Skin of body (tissue), 2 donors: ENCODE measurements around the gene COL6A2. TPM values are rescaled to one million over a fixed set of nuclear protein-coding genes. Genes with fewer than 3 reads are reported as not detected.
"Not testable (repeated sequence)": the region's sequence is repeated elsewhere in the genome, so short reads cannot be mapped to it uniquely, and the experiment has no call there.

Experiments
- DNase-seq: peaks from one replicate; lab custom pipeline; 2025; lab: John Stamatoyannopoulos, UW
- total RNA-seq: library from RNA; depleted of rRNA; stranded (reverse); fragments of >200 nt; gene quantifications from one replicate; pipeline ENCODE4 v1.2.3, GENCODE V29; 2014

COL6A2 gene
- 871 TPM for total RNA-seq

GRCh38 chr21:46097336-46098293 is at the start of gene COL6A2:
TSS of gene COL6A2 (plus strand) at chr21:46098112.
- peak; percentile 53 for DNase-seq

- peak; percentile 96 for DNase-seq
Measured at GRCh38 chr21:46048926-46049889, 48.7 kb upstream of the COL6A2 start.

- DNase-seq, result no peak
Measured at GRCh38 chr21:46049890-46050667, 47.8 kb upstream of the COL6A2 start.

DNA sequence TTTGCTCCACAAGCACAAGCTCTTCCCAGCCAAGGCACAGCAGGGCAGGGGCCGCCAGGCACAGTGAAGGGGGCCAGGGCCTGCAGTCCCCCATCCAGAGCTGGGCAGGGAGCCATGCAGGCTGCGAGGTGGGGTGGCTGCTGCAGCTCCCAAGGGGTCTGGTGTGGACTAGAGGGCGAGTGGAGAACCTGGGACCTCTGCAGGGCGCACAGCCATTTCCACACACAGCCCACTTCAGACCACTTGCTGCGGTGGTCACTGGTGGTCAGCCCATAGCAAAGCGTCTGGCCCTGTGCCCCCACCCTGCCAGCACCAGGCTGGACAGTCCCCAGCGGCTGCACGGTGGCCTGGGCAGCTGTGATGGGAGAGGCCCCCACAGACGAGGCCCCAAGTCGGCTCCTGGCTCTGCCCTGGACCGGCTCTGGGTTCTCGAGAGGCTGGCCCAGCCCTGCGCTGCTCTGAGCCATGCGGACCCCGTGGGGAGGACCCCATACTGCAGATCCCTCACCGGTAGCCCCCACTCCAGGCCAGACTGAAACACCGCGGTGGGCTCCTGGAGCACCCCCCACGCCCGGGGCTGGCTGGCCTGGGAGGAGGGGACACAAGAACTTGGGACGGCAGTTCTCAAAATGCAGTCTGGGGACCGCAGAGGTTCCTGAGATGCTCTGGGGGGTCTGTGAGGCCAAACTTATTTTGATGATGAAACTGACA is 47.1 kb upstream of the COL6A2 start:
- no peak for DNase-seq

DNA sequence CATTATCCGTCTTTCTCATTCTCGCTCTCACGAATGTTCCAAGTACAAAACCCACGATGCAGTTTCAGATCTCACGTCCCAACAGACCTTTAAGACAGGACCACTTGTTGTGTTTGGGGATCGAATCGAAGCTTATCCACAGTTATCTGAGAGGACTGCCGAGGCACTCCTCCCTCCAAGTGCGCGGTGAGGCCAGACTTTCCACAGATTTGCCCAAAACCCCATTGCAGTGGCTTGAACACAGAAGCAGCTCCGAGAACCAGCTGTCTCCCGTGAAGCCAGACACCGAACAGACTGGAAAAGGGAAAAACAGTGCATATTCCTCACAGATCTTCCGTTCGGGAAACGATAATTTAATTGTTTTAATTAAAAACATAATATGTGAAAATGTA is 46.5 kb upstream of the COL6A2 start:
- no peak for DNase-seq

DNA sequence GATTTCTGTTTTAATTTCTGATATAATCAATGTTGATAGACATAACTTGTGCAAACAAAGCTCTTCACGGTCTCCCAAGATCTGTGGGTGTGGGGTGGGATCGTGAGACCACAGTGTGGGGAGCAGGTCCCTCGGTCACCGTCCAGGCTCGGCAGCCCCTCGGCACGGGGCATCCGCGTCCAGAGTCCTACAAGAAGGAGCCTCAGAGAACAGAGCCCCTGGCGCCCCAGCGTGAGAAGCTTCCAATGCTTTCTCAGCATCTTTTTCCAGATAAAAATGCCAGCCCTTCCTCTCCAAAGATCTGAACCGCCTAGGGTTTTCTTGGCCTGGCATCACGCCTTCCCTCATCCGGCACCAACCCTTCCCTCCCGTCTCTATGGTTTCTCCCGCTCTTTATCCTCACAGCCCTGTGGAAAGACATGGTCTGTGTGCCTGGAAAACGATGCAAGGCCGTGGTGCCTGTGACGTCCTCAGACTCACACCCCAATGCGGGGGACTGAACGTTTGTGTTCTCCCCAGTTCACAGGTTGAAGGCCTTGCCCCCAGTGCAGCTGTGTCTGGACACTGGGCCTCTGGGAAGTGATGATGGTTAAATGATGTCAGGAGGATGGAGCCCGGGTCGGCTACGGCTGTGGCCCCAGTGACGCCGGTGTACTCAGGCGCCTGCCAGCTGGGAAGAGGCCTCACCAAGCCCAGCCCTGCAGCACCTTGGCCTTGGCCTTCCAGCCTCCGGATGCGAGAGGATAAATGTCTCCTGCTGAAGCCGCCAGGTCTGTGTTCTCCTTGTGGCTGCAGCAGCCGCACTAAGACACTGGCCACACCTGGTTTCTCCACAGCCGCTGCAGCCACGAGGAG is 45.9 kb upstream of the COL6A2 start:
- DNase-seq, result no peak

GRCh38 chr21:46052703-46053651 is 44.9 kb upstream of the COL6A2 start:
- no peak for DNase-seq

DNA sequence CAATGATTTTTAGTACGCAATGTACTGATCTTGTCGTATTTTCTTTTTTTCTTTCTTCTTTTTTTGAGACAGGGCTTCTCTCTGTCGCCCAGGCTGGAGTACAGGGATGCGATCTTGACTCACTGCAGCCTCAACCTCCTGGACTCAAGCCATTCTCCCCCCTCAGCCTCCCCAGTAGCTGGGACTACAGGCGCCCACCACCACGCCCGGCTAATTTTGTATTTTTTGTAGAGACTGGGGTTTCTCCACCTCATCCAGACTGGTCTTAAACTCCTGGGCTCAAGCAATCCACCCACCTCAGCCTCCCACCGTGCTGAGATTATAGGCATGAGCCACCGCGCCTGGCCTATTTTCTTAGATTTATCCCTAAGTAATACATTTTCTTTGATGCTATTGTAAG is 43.9 kb upstream of the COL6A2 start:
- DNase-seq, result no peak

- DNase-seq, result no peak
Measured at GRCh38 chr21:46054451-46054881, 43.4 kb upstream of the COL6A2 start.

DNA sequence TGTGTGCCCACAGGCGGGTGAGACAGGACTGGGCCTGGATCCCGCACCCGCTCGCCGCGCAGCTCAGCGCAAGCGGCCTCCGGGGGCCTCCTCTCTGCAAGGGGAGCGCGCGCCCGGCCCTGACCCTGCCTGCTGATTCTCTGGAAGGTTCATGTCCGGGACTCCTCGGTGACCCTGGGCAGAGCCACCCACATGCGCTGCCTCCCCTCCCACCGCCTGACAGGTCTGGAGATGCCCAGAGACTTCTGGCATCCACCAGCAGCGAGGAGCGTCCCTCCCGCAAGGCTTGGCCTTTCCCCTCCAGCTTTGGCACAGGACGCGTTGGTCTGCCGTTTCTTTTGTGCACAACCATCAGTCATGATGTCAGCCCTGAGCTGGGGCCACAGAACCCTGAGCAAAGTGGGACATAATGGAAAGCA is 42.0 kb upstream of the COL6A2 start:
- no peak for DNase-seq

DNA sequence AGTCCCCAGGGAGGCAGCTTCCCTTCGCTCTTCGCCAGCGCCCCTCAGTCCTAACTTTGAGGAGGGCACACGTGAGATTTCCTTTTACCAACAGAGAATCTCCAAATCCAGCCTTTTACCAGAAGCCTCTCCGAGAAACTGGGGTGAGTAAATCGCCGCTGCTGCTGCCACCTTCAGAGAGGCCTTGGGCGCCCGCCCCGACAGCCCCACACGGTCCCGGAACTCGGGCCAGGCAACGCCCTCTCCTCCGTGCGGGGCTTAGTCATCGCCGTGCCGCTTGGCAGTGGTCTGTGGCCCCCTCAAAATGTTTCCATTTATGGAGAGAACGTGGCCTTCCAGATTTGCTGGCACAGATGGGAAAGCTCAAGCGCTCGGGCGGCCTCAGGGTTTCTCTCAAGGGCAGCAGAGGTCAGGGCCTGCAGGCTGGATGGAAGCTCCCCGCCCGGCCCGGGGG is 41.4 kb upstream of the COL6A2 start:
- DNase-seq, result peak; percentile 44

DNA sequence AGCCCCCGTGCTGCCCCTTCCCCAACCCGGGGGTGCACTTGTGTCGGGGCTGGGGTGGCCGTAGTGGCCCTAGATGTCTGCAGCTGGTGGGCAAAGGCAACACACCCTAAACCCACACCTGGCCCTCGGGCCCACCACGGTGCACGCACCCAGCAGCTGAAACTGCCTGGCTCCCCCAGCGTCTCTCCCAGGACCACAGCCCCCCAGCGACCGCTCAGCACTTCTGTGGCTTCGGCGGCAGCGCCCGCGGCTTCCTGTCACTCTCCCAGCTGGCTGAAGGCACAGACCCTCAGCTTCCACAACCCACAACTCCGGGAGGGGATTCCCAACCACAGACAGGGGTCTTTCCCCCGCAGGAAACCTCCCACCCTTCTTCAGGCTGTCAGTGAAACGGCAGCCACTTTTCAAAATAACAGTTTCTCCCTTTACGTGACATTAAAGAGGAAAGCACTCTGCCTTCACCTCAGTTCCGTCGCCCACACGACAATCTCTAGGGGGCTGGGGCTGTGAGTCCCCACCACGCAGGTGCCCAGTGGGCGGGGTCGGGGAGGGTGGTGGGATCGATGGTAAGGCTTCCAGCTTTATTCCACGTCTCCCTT is 40.7 kb upstream of the COL6A2 start:
- no peak for DNase-seq

DNA sequence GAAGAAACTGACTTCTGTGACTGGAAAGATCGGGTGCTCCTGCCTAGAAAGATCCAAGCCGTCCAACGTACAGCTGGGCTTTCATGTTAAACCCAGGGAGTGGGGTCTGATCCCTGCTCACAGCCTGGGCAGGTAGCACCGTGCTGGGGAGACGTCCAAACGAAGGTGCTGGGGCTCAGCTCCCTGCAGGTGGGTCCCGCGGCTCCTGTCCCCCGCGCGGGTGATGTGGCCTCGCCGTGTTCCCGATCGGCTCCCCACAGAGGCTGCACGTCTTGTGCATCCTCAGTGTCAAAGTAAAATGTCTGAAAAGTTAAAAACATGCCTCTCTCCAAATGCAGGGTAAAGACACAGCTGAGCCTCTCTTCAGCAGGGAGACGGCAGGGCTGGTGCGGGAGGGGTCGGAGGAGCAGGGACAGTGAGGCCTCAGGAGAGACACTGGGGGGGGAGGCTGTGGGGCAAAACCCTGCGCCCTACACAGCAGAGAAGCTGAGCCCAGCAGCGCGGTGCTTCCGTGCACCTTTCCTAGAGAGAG is 40.1 kb upstream of the COL6A2 start:
- no peak for DNase-seq

GRCh38 chr21:46058431-46059145 is 39.3 kb upstream of the COL6A2 start:
- no peak for DNase-seq

DNA sequence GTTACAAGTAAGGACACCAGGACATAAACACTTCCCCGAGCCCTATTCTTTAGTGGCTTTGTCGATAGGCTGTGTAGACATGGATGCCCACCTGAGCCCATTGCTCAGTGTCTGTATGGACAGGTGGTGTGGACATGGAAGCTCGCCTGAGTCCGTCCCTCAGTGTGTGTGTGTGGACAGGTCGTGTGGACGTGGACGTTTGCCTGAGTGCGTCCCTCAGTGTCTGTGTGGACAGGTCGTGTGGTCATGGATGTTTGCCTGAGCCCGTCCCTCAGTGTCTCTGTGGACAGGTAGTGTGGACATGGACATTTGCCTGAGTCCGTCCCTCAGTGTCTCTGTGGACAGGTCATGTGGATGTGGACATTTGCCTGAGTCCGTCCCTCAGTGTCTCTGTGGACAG is 38.7 kb upstream of the COL6A2 start:
- DNase-seq, result no peak

DNA sequence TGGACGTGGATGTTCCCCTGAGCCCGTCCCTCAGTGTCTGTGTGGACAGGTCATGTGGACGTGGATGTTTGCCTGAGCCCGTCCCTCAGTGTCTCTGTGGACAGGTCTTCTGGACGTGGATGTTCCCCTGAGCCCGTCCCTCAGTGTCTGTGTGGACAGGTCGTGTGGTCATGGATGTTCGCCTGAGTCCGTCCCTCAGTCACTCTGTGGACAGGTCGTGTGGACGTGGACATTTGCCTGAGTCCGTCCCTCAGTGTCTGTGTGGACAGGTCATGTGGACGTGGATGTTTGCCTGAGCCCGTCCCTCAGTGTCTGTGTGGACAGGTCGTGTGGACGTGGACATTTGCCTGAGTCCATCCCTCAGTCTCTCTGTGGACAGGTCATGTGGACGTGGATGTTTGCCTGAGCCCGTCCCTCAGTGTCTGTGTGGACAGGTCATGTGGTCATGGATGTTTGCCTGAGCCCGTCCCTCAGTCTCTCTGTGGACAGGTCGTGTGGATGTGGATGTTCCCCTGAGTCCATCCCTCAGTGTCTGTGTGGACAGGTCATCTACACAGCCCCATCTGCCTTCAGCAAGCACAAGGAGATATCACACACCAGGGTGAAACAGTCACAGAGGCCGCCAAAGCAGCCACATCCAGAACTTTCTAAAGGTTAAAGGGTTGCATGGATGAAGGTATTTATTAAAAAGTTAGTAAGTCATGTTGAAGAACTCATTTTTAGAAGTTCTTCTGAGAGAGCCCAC is 38.0 kb upstream of the COL6A2 start:
- not testable (repeated sequence) for DNase-seq
